Skeletal muscle cell (primary cell): ENCODE data around the gene RDH13.
"Not testable (repeated sequence)": the region's sequence is repeated elsewhere in the genome, so short reads cannot be mapped to it uniquely, and the experiment has no call there.

Experiments used
- DNase-seq: peaks from one replicate; pipeline ENCODE4 v3.0.0-alpha.2; 2010; ENCODE audit warnings: low read depth
- H3K4me3 ChIP-seq: 2 replicates; pipeline ENCODE4 v1.5.1; 2011; ENCODE audit warnings: low read depth, mild to moderate bottlenecking, control low read depth, low read length, moderate library complexity

RDH13 gene, protein sequence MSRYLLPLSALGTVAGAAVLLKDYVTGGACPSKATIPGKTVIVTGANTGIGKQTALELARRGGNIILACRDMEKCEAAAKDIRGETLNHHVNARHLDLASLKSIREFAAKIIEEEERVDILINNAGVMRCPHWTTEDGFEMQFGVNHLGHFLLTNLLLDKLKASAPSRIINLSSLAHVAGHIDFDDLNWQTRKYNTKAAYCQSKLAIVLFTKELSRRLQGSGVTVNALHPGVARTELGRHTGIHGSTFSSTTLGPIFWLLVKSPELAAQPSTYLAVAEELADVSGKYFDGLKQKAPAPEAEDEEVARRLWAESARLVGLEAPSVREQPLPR

DNA sequence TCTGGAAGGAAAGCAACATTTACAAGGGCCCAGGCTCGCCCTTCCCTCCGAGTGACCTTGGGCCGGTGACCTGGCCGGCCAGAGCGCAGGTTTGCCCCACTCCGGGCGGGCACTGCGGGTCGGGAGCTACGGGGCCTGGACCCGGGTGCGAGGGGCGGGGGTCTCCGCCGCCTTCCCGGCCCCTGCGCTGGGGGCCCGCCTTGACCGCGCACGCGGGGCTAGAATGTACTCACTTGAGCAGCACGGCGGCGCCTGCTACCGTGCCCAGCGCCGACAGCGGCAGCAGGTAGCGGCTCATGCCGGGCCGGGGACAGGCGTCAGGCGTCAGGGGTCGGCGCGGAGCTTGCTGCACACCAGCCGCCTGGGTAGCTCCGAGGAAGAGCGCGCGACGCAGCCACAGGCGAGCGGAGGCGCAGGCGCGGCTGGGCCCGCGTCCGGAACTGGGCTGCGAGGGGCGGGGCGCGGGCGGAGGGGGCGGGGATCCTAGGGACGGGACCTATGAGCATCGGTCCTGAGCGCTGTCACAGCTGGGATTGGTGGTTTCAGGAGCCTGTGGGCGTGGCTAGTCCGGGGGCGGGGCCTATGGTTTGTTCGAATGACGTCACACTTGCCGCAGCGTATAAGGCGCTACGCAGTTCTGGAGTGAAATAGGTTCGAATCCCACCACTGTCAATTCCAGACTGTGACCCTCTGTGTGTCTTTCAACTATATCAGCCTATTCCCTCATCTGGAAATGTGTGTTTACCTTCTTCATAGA lies at the start of gene RDH13:
TSS of gene RDH13 (minus strand) at position 414 of the 757 bp plus-strand sequence. CDS start at position 298, 116 bp downstream.
- peak within 1 kb of the TSS; percentile 85 for H3K4me3 ChIP-seq
- DNase-seq: peak; percentile 78

DNA sequence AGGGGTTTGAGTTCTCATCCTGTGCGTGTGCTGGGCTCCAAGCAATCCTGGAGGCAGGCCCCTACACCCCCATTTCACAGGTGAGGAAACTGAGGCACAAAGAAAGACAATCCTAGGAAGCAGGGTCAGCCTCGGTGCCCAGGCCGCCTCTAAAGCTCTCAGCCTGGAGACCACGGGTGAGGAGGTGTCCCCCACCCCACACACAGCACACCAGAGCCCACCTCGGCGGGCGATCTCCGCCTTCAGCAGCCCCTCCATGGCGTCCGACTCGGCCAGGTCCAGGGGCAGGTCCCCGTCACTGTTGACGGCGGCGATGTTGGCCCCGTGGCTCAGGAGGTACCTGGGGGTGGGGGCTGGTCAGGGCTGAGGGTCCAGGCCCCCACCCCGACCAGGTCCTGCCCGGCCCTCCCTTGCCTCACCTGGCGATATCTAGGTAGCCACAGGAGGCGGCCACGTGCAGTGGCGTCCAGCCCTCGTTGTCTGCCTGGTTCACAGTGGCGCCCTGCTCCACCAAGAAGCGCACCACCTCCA lies 49.4 kb upstream of the RDH13 start:
- no peak overlapping the region for H3K4me3 ChIP-seq
- DNase-seq: no peak

DNA sequence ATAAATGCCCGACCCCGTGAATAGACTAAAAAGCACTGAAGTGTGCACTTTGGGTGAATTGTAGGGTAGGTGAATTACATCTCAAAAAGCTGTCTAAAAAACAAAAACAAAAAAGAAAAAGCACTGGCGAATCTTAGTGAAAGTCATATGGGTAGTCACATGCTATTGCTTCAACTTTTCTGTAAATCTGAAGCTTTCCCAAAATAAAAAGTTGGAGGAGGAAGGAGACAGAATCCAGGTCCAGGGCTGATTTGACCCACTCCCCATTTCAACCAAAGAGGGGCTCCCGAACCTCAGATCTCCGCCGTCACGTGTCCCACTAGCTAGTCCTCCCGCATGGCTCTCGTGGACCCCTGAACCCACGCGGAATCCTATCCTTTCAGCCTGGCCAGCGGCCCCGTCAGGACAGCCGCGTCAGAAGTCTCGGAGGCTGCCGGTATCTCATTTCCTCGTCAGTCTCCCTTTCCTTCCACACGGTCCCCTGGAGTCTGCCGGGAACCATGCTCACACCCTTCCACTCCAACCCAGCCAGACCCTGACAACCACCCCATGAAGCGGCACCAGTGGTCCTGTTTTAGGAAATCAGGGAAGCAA lies 48.4 kb upstream of the RDH13 start:
- no peak for DNase-seq
- no peak overlapping the region for H3K4me3 ChIP-seq

DNA sequence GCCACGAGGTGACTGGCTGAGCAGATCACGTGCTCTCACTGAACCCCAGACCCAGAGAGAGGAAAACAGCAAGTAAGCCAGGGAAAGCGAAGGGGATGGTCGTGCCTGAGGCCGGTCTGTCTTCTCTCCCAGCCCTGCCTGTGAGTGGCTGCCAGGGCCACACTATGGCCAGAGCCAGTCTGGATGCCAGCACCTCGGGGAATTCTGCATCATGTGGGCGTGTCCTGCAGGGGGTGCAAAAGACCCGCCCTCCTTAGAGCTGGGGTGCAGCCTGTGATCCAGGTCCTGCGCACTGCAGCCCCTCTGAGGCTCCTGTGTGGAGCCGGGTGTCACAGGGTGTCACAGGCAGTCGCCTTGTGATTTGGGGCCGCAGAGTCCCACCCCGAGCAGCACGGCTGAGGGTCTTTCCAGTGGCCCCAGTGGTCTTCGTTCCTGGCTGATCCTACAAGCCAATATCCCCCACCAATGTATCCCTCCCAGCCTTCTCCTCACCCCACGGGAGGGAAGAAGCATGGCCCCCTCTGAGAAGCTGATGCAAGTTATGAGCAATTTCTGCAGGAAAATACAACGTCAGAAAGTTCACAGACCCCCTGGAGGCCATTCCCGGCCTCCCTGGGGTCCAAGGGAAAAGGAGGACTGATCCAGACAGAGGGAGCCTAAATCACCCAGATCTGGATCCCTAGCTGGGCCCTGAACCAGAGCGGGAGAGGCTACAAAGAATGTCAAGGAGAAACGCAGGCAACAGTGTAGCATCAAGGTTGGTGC lies 46.8 kb upstream of the RDH13 start:
- DNase-seq: no peak
- no peak overlapping the region for H3K4me3 ChIP-seq

DNA sequence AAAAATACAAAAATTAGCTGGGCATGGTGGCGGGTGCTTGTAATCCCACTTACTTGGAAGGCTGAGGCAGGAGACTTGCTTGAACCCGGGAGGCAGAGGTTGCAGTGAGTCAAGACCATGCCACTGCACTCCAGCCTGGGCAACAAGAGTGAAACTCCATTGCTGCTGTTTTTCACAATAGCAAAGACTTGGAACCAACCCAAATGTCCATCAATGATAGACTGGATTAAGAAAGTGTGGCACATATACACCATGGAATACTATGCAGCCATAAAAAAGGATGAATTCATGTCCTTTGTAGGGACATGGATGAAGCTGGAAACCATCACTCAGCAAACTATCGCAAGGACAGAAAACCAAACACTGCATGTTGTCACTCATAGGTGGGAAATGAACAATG lies 44.3 kb upstream of the RDH13 start:
- not testable (repeated sequence) for DNase-seq, H3K4me3 ChIP-seq

DNA sequence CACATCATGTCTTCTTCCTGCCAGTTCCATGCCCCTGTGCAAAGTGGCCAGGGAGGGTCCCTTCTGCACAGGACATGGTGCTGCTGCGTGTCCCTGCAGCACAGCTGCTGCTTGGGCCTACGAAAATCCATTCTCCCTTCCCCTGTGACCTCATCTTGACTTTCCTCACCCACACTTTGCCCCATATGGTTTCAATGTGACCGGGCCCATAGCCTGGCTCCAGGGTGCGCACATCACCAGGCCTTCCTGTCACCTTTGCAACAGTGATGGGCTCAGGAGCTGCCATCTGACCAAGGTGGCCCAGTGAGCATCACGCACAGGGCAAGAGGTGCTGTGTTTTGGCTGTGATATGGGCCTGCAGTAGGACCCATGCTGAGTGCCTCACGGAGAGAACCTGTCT lies 43.6 kb upstream of the RDH13 start:
- H3K4me3 ChIP-seq: no peak overlapping the region
- DNase-seq: no peak

DNA sequence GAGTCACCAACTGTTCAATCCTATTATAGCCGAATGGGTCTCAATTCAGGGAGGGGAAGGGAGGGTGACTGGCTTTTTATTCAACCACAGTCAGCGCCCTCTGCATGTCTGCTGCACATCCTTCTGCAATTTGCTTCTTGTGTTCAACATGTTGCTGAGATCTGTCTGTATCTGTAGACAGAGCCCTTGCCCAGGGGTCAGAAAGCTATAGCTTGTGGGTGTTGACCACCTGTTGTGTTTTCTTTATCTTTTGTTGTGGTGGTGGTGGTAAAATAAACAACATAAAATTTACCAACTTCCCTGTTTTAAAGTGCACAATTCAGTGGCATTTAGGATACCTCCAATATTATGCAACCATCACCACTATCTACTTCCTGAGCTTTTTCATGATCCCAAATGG lies 42.3 kb upstream of the RDH13 start:
- no peak for DNase-seq
- no peak overlapping the region for H3K4me3 ChIP-seq

DNA sequence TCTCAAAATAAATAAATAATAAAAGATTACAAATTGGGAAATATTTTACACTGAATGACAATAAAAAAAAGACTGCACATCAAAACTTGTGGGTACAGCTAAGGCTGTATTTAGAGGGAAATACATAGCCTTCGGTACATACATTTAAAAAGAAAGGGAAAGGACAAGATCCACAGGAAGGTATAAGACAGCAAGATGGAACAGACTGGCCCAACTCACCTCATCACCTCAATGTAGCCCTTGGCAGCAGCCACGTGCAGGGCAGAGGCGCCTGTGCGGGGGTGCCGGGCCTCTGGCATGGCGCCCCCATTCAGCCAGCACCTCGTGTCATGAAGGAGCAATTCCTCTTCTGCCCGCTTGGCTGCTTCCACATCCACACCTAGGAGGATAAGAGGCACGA lies 40.2 kb upstream of the RDH13 start:
- no peak for DNase-seq
- no peak overlapping the region for H3K4me3 ChIP-seq

DNA sequence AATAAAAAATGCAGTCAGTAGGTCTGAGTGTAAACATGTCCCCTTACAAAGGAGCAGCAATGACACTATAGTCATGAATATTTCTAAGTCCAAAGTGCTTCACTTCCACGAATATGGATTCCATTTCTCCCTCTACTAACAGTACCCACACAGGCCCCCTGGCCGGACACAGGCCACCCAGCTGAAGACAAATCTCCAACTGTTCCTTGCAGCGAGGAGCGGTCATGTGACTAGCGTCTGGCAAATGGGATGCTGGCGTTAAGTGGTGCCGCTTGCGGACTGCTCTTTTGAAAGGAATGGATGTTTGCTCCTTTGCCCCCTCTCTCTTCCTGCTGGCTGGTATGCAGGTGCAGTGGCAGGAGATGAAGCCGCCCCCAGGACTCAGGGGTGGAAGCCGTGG lies 38.3 kb upstream of the RDH13 start:
- H3K4me3 ChIP-seq: no peak overlapping the region
- no peak for DNase-seq

DNA sequence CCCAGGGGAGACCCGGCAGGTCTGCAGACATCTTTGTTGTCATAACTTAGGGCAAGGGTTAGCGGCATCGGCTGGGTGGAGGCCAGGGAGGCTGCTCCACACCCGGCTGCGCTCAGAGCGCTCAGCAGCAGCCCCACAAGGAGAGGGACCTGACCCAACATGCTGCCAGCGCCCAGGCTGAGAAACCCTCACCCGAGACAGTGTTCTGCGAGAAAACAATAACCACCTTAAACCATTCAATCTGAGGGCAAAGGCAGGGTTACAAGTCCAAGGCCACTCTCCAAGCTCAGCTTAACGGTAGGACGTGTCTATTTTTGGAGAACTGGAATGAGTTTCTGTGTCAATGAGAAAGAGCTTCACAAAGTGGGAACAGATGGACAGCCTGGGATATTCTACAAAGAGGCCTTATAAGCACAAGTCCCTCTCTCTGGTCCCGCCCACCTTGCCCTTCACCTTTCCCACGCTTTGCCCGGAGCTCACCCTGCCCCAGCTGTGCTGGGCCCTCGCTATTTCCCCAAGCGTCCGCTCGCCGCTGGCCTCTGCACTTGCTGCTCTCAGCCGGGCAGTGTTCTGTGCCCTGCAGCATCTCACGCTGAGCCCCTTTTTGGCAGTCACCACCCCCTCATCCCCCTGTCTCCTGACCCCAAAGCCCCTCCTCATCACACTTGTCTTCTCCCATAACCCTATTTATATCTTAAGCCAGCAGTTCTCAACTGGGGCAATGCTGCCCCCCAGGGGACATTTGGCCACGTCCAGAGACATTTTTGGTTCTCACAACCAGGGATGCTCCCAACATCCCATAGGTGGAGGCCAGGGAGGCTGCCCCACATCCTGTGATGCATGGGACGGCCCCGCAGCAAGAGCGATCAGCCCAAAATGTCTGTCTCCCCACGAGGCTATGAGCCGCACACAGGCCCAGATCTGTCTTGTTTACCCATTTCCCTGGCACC lies 36.9 kb upstream of the RDH13 start:
- H3K4me3 ChIP-seq: no peak overlapping the region
- DNase-seq: no peak

DNA sequence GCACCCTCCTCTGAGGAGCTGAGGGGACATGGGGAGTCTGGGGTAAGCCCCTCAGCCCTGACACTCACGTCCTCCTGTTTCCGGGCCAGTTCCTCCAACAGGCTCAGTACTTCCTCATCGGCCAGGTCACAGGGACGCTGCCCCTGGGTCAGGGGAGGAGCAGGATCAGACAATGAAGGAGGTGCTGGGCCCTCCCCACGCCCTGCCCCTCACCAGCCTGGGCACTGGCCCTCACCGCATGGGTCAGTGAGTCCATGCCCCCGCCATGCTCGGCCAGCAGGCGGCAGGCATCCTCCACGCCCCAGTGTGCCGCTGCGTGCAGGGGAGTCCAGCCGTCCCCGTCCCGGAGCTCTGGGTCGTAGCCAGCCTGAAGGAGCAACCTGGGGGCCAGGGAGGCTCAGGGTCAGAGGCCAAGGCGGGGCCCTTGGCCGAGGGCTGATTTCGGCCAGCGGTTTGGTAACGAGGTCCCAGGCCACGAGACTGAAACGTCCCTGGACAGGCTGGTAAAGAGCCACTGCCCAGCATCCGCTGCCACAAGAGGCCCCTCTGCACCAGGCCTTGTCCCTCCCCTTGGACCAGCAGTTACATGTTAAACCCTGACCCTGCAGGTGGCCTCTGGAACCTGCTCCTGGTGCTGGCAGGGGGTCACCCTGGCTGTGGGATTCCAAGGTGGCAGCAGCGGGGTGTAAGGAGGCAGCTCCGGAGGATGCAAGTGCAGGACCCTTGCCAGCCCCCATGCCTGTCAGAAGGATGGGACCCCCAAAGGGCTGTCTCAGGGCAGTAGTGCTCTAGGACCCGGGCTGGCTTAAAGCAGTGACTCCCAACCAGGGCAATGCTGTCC lies 36.0 kb upstream of the RDH13 start:
- no peak overlapping the region for H3K4me3 ChIP-seq
- no peak for DNase-seq

DNA sequence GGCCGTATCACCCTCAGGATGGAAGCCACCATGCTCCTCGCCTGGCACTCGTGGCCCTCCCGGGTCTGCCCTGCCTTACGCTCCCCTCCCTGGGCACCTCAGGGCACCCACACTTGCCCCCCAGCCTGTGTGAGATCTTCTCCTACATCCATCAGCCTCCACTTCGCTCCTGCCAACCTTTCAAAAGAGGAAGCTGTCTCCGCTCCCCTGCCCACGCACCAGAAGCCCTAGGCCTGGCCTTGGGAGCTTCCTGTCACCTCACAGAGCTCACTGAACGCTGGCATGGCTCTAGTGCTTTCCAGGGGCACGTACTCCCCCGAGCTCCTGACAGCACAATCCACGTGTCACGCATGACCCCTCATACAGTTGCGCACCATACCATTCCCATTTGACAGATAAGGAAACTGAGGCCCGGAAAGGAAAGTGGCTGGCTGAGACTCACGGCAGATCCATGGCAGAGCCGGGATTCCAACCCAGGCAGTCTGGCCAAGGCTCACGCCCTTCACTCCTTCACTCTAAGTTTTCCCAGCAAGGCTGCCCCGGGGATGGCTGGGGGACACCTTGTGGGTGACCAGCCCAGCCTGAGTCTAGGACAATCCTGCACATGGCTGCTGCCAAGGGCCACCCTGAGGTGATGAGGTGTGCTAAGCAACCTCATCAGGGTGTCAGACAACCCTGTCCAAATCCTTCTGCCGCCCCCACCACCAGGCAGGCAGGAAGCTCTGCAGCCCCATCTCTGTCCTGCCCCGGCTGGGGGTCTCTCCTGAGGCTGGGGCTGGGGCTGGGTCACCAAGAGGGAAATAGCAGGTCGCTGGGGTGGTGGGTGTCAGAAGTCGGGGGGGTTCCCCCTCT lies 35.1 kb upstream of the RDH13 start:
- no peak for DNase-seq
- no peak overlapping the region for H3K4me3 ChIP-seq

DNA sequence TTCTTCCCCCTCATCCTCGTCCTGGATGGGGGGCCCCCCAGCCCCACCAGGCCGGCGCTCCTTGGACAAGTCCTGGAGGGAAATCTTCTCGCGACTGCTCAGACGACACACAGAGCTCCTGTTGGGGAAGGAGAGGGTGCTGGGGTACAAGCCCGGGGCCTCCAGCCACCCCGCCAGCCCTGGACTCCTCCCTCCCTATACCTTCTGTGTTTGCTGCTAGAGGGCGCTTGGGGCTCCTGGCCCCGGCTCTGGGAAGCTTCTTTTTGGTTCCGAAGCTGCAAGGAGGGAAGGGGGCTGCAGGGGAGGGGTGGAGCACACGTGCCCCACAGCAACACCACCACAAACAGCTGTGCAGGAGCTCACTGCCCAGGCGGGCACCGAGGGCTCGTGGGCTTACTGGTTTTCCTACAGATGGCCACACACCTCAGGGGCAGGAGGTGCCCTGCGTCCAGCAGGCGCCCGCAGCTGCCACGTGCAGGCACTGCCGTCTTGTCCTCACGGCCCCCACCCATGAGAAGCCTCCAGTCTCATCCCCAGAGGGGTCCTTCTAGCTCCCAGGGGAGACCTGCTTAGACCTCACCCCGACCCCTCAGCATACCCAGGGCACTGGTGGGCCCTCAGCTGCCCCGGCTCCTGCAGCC lies 33.2 kb upstream of the RDH13 start:
- H3K4me3 ChIP-seq: no peak overlapping the region
- DNase-seq: no peak

DNA sequence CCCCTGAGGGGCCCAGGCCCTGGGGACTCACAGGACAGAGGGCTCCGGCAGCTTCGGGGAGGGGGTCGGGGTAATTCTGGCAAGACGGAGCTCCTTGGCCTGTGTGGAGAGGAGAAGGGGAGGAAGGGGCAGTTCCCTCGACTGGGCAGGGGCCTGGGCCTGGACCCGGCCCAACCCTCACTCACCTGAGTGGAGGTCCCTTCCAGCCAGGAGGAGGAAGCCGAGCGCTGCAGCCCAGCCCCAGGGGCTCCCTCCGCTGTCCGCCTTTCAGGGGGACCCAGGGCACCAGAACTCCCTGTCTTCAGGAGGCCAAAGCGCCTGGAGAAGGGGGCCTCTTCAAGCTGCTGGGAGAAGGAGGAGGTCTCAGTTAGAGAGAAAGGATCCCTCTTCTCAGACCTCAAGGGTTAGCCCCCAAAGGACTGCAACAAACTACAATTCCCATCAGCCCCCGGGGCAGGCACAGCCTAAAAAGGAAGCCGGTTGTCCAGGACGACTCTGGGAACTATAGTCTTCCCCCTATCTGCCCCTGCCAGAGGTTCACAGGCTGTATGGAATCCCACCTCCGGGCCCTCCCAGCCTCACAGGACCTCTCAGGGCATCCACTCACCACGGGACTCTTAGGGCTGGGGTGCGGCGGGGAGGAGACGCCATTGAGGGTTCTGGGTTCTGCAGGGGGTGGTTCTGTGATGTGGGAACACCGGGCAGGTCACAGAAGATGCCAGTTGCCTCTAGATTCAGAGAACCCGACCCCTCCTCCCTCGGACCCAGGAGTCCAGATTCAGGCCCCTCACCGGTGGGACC lies 32.5 kb upstream of the RDH13 start:
- H3K4me3 ChIP-seq: no peak overlapping the region
- no peak for DNase-seq

DNA sequence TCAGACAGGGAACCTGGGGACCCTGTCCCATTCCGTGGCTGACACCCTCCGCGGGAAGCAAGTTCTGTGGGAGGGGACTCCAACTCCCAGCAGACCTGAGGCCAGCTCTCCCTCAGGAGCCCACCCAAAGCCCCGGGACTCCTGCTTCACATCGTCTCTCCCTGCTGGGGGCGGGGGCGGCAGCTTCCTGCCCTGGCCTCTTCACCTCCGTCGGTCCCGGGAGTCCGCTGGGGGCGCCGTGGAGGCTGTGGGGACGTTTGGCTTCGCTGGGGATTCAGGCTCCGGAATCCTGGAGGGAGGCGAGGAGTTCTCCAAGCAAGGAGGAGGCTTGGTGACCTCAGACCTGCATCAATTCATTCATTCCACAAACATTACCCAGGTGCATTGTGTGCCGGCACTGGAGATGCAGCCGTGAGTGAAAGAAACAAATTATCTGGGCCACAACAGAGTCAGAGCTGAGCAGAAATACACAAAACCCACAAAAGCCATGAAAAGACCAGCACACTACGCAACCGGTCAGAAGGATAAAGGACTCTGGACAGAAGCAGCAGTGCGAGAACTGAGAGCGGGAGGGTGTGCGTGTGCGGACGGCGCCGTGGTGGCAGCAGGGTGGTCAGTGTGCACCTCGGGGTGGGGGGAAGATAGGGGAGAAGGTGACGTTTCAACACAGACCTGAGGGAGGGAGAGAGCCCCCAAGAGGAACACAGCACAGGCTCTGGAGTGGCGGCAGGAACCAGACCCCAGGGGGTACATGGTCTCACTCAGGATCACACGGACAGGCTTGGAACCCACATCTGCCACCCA lies 31.7 kb upstream of the RDH13 start:
- DNase-seq: no peak

More for the DNA sequence above, 31.7 kb upstream of the RDH13 start:
- H3K4me3 ChIP-seq: no peak overlapping the region
